ENCODE measurements around the gene DIS3.
"Not testable (repeated sequence)": the region's sequence is repeated elsewhere in the genome, so short reads cannot be mapped to it uniquely, and the experiment has no call there.

The DIS3 gene

DNA sequence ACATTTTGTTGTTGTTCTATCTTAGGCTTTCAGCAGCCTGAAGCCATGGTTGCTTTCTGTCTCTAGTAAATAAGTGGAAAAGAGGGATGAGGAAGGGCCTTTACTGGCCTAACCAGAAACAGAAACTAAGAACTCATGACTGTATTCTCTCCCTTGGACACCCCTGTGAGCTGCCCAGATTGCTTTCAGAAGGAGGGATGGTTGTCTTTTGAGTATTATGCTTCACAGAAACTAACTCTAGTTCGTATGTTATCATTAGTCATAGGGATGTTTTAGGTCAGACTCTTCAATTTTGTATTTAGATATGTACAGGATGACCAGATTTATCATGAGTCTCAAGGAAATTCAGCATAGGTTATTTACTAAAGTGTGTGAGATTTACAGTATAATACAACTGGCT is 36.4 kb downstream of the DIS3 start:
- DNase-seq (ENCODE audit: low spot score): no peak
- Histone ChIP-seq H3K4me3 (no peak overlapping the region), H3K27ac (no peak overlapping the region)
- TF ChIP-seq, protein P1, sequence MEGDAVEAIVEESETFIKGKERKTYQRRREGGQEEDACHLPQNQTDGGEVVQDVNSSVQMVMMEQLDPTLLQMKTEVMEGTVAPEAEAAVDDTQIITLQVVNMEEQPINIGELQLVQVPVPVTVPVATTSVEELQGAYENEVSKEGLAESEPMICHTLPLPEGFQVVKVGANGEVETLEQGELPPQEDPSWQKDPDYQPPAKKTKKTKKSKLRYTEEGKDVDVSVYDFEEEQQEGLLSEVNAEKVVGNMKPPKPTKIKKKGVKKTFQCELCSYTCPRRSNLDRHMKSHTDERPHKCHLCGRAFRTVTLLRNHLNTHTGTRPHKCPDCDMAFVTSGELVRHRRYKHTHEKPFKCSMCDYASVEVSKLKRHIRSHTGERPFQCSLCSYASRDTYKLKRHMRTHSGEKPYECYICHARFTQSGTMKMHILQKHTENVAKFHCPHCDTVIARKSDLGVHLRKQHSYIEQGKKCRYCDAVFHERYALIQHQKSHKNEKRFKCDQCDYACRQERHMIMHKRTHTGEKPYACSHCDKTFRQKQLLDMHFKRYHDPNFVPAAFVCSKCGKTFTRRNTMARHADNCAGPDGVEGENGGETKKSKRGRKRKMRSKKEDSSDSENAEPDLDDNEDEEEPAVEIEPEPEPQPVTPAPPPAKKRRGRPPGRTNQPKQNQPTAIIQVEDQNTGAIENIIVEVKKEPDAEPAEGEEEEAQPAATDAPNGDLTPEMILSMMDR (IDR thresholded peaks at IDR 0.05): no peak

- no peak for DNase-seq (ENCODE audit: low spot score)
- TF ChIP-seq, protein P1 (IDR thresholded peaks at IDR 0.05): no peak
- Histone ChIP-seq H3K4me3 (no peak overlapping the region), H3K27ac (no peak overlapping the region)
Observed at GRCh38 chr13:72740015-72740414, 41.7 kb downstream of the DIS3 start.

DNA sequence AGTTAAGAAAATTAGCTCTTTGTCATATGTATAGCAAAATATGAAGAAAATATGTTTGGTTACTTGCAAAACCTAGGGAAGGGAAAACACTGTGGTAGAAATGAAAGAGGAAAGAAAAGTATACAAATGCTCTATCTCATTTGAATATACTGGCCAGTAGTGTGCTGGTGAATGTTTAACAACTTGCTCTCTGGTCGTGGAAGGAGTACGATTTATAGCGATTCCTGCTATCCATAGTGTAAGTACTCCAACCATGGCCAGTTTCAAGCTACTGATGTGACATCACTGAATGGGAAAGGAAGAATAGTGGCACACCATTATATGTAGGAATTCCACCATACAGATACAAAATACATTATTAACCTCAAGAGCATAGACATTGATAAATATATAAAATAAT is 44.7 kb downstream of the DIS3 start:
- Histone ChIP-seq H3K27ac (no peak overlapping the region), H3K4me3 (no peak overlapping the region)
- DNase-seq (ENCODE audit: low spot score): no peak
- TF ChIP-seq, protein P1 (IDR thresholded peaks at IDR 0.05): no peak

DNA sequence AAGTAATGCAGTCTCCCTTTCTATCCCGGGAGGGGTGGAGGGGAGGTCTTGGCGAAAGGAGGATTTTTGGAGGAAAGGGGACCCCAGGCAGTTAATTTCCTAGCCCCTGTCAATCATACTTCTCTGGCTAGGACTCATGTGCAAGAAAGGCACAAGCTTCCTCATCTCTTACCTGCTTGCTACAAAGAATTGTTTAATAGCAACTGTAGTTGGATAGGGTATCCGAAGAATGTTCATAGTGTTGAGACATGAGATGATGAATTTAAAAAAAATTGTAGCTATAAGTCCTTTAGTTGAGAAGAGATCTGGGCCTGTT is 53.5 kb downstream of the DIS3 start:
- Histone ChIP-seq H3K27ac (peak overlapping the region in 1 of 2 donors; percentile 68), H3K4me3 (peak overlapping the region; percentile 99)
- no peak for DNase-seq (ENCODE audit: low spot score)
- TF ChIP-seq, protein P1 (IDR thresholded peaks at IDR 0.05): no peak

- Histone ChIP-seq H3K27ac (peak within 1 kb of the TSS; percentile 46 to 80), H3K4me3 (peak within 1 kb of the TSS; percentile 99)
- TF ChIP-seq, protein P1 (IDR thresholded peaks at IDR 0.05): no peak
- DNase-seq (ENCODE audit: low spot score): peak; percentile 98
Observed at GRCh38 chr13:72727417-72728289, 54.0 kb downstream of the DIS3 start, which contains the start of the genes BORA and MZT1. Gene BORA, plus strand, starts transcription at chr13:72727923. Its CDS starts 1,018 bp downstream, at chr13:72728941. Gene MZT1, minus strand, starts transcription at chr13:72727629. Its CDS starts 27 bp downstream, at chr13:72727602.

- Histone ChIP-seq H3K27ac (peak overlapping the region; percentile 46 to 80), H3K4me3 (peak overlapping the region; percentile 99)
- peak; percentile 72 for DNase-seq (ENCODE audit: low spot score)
- TF ChIP-seq, protein P1 (IDR thresholded peaks at IDR 0.05): no peak
Observed at GRCh38 chr13:72726726-72727416, 54.8 kb downstream of the DIS3 start.

DNA sequence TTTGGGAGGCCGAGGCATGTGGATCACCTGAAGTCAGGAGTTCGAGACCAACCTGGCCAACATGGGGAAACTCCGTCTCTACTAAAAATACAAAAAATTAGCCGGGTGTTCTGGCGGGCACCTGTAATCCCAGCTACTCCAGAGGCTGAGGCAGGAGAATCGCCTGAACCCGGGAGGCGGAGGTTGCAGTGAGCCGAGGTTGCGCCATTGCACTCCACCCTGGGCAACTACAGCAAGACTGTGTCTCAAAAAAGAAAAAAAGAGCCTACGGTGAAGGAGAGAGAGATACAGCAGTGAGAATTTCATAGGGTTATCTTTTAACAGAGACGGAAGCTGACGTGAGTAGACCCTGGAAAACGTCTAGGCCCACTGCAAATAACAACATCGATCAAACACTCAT is 55.5 kb downstream of the DIS3 start:
- not testable (repeated sequence) for H3K27ac ChIP-seq; DNase-seq (ENCODE audit: low spot score); H3K4me3 ChIP-seq
